ENCODE data around the gene C1QTNF6.

C1QTNF6 gene

GRCh38 chr22:37208401-37209139 lies 20.5 kb upstream of the C1QTNF6 start:
- DNase-seq (ENCODE audit: low read depth in 1 of 2, low spot score in 1 of 2): no peak
- Histone ChIP-seq H3K27me3 (ENCODE audit: insufficient read depth, poor library complexity, severe bottlenecking) (no peaks in the 10 kb centered on the region), H3K4me3 (replicated peaks; ENCODE audit: insufficient read depth, low read length) (no peak overlapping the region), H3K27ac (replicated peaks) (no peak overlapping the region)
- TF ChIP-seq POLR2AphosphoS5 (IDR thresholded peaks at IDR 0.05; ENCODE audit: low read depth) (no peak), REST (IDR thresholded peaks at IDR 0.05; ENCODE audit: insufficient replicate concordance, low read depth) (no peak), CTCF (IDR thresholded peaks at IDR 0.05; ENCODE audit: insufficient read depth, low read length) (no peak)

- Histone ChIP-seq H3K27me3 (ENCODE audit: insufficient read depth, poor library complexity, severe bottlenecking) (no peaks in the 10 kb centered on the region), H3K4me3 (replicated peaks; ENCODE audit: insufficient read depth, low read length) (no peak overlapping the region), H3K27ac (replicated peaks) (no peak overlapping the region)
- TF ChIP-seq CTCF (IDR thresholded peaks at IDR 0.05; ENCODE audit: insufficient read depth, low read length): no peak
- no peak for DNase-seq (ENCODE audit: low read depth in 1 of 2, low spot score in 1 of 2)
Observed at GRCh38 chr22:37207981-37208380, 19.9 kb upstream of the C1QTNF6 start.

- TF ChIP-seq GABPA (IDR thresholded peaks at IDR 0.05; ENCODE audit: low read depth) (no peak), SPI1 (IDR thresholded peaks at IDR 0.05; ENCODE audit: borderline replicate concordance, low read depth) (no peak), CTCF (IDR thresholded peaks at IDR 0.05; ENCODE audit: insufficient read depth, low read length) (no peak), POLR2AphosphoS5 (IDR thresholded peaks at IDR 0.05; ENCODE audit: low read depth) (no peak), REST (IDR thresholded peaks at IDR 0.05; ENCODE audit: insufficient replicate concordance, low read depth) (no peak)
- DNase-seq (ENCODE audit: low read depth in 1 of 2, low spot score in 1 of 2): no peak
- no peak overlapping the region for H3K27ac ChIP-seq (replicated peaks)
- H3K27me3 ChIP-seq (ENCODE audit: insufficient read depth, poor library complexity, severe bottlenecking): no peaks in the 10 kb centered on the region
- no peak overlapping the region for H3K4me3 ChIP-seq (replicated peaks; ENCODE audit: insufficient read depth, low read length)
Observed at GRCh38 chr22:37206841-37207821, 19.1 kb upstream of the C1QTNF6 start.
